Progenitor cell of endocrine pancreas (in vitro differentiated cells): ENCODE data around the gene NR0B2. TPM values are rescaled to one million over a fixed set of nuclear protein-coding genes. Genes with fewer than 3 reads are reported as not detected.

ENCODE experiments used
- DNase-seq: peaks from one replicate; pipeline ENCODE4 v3.0.0; 2021; ENCODE audit warnings: low spot score; ENCODE audit not compliant: unreplicated experiment
- H3K27ac Mint-ChIP-seq: 2 replicates; pipeline ENCODE4 v1.8.0; 2021; ENCODE audit warnings: mild to moderate bottlenecking, moderate library complexity, mixed read lengths
- H3K27me3 Mint-ChIP-seq: 2 replicates; pipeline ENCODE4 v1.8.0; 2021; ENCODE audit warnings: mixed read lengths
- H3K36me3 Mint-ChIP-seq: 2 replicates; pipeline ENCODE4 v1.8.0; 2022; ENCODE audit warnings: mixed read lengths; ENCODE audit not compliant: insufficient read depth
- H3K4me1 Mint-ChIP-seq: 2 replicates; pipeline ENCODE4 v1.8.0; 2021; ENCODE audit warnings: low read depth, mixed read lengths
- H3K4me3 Mint-ChIP-seq: 2 replicates; pipeline ENCODE4 v1.8.0; 2021; ENCODE audit warnings: low read depth, mild to moderate bottlenecking, moderate library complexity, mixed read lengths
- H3K9me3 Mint-ChIP-seq: 2 replicates; pipeline ENCODE4 v1.8.0; 2021; ENCODE audit warnings: low read depth, mixed read lengths
- CTCF ChIP-seq: fragments of 200-600 bp; sonication (generic); IDR thresholded peaks from one replicate; pipeline ENCODE4 v1.5.0; 2021; ENCODE audit warnings: antibody characterized with exemption, mild to moderate bottlenecking; ENCODE audit not compliant: unreplicated experiment
- total RNA-seq: library from RNA; stranded (reverse); gene quantifications from 2 replicates; pipeline ENCODE4 v1.2.1, GENCODE V29; 2021

The NR0B2 gene
- total RNA-seq, 1 donor from 2014 or later: 11.9 TPM

- Mint-ChIP-seq H3K4me1 (peaks cover 24% of the 10 kb centered on the region), H3K9me3 (no peaks in the 10 kb centered on the region), H3K27me3 (no peaks in the 10 kb centered on the region), H3K4me3 (peak within 1 kb of the TSS; percentile 93), H3K36me3 (peaks cover 5% of the 10 kb centered on the region), H3K27ac (peak within 1 kb of the TSS; percentile 97)
- peak; percentile 90 for DNase-seq
- no peak for TF ChIP-seq CTCF
These were observed 8.0 kb upstream of the NR0B2 start, which contains the start of gene NUDC for GRCh38 chr1:26921540-26922430. Gene NUDC, plus strand, starts transcription at chr1:26921743. Its CDS starts 106 bp downstream, at chr1:26921849.

- DNase-seq: no peak
- no peaks in the 10 kb centered on the region for H3K9me3 Mint-ChIP-seq
- H3K27ac Mint-ChIP-seq: peak overlapping the region; percentile 97
- peaks cover 5% of the 10 kb centered on the region for H3K36me3 Mint-ChIP-seq
- TF ChIP-seq CTCF: no peak
- H3K4me1 Mint-ChIP-seq: peaks cover 26% of the 10 kb centered on the region
- no peaks in the 10 kb centered on the region for H3K27me3 Mint-ChIP-seq
- H3K4me3 Mint-ChIP-seq: peak overlapping the region; percentile 93
These were observed 7.4 kb upstream of the NR0B2 start for GRCh38 chr1:26921126-26921539.

- Mint-ChIP-seq H3K9me3 (no peaks in the 10 kb centered on the region), H3K36me3 (no peaks in the 10 kb centered on the region), H3K27ac (peak overlapping the region; percentile 81), H3K4me3 (no peak overlapping the region), H3K4me1 (peaks cover 50% of the 10 kb centered on the region), H3K27me3 (no peaks in the 10 kb centered on the region)
- DNase-seq: no peak
- TF ChIP-seq CTCF: no peak
These were observed 1.5 kb upstream of the NR0B2 start for GRCh38 chr1:26915204-26915842.

- no peaks in the 10 kb centered on the region for H3K36me3 Mint-ChIP-seq
- H3K27me3 Mint-ChIP-seq: no peaks in the 10 kb centered on the region
- no peak for TF ChIP-seq CTCF
- H3K4me1 Mint-ChIP-seq: peaks cover 59% of the 10 kb centered on the region
- peak overlapping the region; percentile 98 for H3K27ac Mint-ChIP-seq
- no peaks in the 10 kb centered on the region for H3K9me3 Mint-ChIP-seq
- no peak for DNase-seq
- peak overlapping the region; percentile 75 for H3K4me3 Mint-ChIP-seq
These were observed 404 bp downstream of the NR0B2 start for GRCh38 chr1:26913389-26913753.

GRCh38 chr1:26912147-26912490 lies 1.7 kb downstream of the NR0B2 start:
- peak overlapping the region; percentile 88 for H3K27ac Mint-ChIP-seq
- H3K9me3 Mint-ChIP-seq: no peaks in the 10 kb centered on the region
- no peak for TF ChIP-seq CTCF
- no peak for DNase-seq
- H3K36me3 Mint-ChIP-seq: no peaks in the 10 kb centered on the region
- H3K27me3 Mint-ChIP-seq: no peaks in the 10 kb centered on the region
- H3K4me1 Mint-ChIP-seq: peaks cover 62% of the 10 kb centered on the region
- peak overlapping the region; percentile 75 for H3K4me3 Mint-ChIP-seq
